ENCODE data around the gene TLE5.

GRCh38 chr19:3027292-3027691 is 35.0 kb downstream of the TLE5 start:
- TF ChIP-seq CTCF (IDR thresholded peaks at IDR 0.05) (no peak), POLR2AphosphoS5 (IDR thresholded peaks at IDR 0.05) (no peak), POLR2A (IDR thresholded peaks at IDR 0.05) (no peak)

Measured in stomach (tissue), 4 donors.